ENCODE data around the gene ADI1. TPM values are rescaled to one million over a fixed set of nuclear protein-coding genes. Genes with fewer than 3 reads are reported as not detected.

Gene ADI1
- total and polyA plus RNA-seq, 10 of the 15 experiments (the other 5 are each of a cell fraction or from before 2014, with no cell fraction given), result 4.4 to 78.7 (median 17.2) TPM

DNA sequence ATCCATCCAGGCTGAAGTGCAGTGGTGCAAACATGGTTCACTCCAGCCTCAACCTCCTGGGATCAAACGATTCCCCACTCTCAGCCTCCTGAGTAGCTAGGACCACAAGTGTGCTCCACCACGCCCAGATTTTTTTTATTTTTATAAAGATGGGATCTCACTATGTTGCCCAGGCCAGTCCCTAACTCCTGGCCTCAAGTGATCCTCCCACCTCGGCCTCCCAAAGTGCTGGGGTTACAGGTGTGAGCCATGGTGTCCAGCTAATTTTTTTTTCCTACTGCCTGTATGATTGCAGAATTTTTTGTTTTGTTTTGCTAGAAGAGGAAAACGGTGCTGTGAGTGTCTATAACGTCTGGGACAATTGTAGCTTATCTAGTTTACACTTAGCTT, 38.3 kb downstream of the ADI1 start:
- H3K27ac ChIP-seq (ENCODE audit: control insufficient read depth, insufficient read depth), result no peak overlapping the region
- ChIA-PET RAD21 (ENCODE audit: unreplicated experiment) (interaction anchor here (0.6 to 1.0 kb wide), 3 partner anchors 100 to 914 kb away, joined by 3 to 4 read pairs (median 3); no protein-coding TSS in a partner anchor), SMC1A (ENCODE audit: uncharacterized antibody, unreplicated experiment) (no interaction called here), CTCF (interaction anchor here (1.6 kb wide), 1 partner anchor 19 kb away, joined by 4 read pairs; no protein-coding TSS in a partner anchor), POLR2A (no interaction called here)
- intact Hi-C loops (cut with micrococcal nuclease; ENCODE audit: unreplicated experiment) (no loop called here), in situ Hi-C loops (cut with MboI) (no loop called here)
- no peaks in the 10 kb centered on the region for H3K9me3 ChIP-seq (replicated peaks; ENCODE audit: control insufficient read depth, insufficient read depth, low read length)
- H3K4me2 ChIP-seq (ENCODE audit: control insufficient read depth, insufficient read depth), result no peak overlapping the region
- no peak for DNase-seq (ENCODE audit: low read depth, low spot score)
- peaks cover 9% of the 10 kb centered on the region for H3K4me1 ChIP-seq (ENCODE audit: control insufficient read depth, insufficient read depth, low read length)
- H3K27me3 ChIP-seq (replicated peaks in 1 of 2; ENCODE audit: control insufficient read depth in 2 of 2, insufficient read depth in 2 of 2, low read length in 1 of 2), result no peaks in the 10 kb centered on the region
- no peak overlapping the region for H3K9ac ChIP-seq (ENCODE audit: control insufficient read depth, insufficient read depth, low read length)
- H3K79me2 ChIP-seq (ENCODE audit: control insufficient read depth, insufficient read depth, low read length), result no peaks in the 10 kb centered on the region
- H2AFZ ChIP-seq (ENCODE audit: control insufficient read depth, low read depth, low read length), result no peak overlapping the region
- no peaks in the 10 kb centered on the region for H4K20me1 ChIP-seq (ENCODE audit: control insufficient read depth, insufficient read depth)
- no peak overlapping the region for H3K4me3 ChIP-seq
- no peak for FAIRE-seq
- TF ChIP-seq ZNF217 (IDR thresholded peaks at IDR 0.05), result no peak
- TF ChIP-seq SIX5 (IDR thresholded peaks at IDR 0.05; ENCODE audit: low read depth, low read length, severe bottlenecking), result no peak
- TF ChIP-seq POLR2A (IDR thresholded peaks at IDR 0.05; ENCODE audit: low read depth, low read length), result no peak
- no peak for TF ChIP-seq CREM (IDR thresholded peaks at IDR 0.05; ENCODE audit: low read depth)
- TF ChIP-seq E2F8 (IDR thresholded peaks at IDR 0.05; ENCODE audit: low read depth, partially characterized antibody), result no peak
- no peak for TF ChIP-seq STAT1 (conservative IDR thresholded peaks at IDR 0.05)
- no peak for TF ChIP-seq EP300 (IDR thresholded peaks at IDR 0.05; ENCODE audit: borderline replicate concordance in 1 of 2, control insufficient read depth in 1 of 2, low read depth in 2 of 2, low read length in 2 of 2)
- no peak for TF ChIP-seq TCF3 (IDR thresholded peaks at IDR 0.05; ENCODE audit: borderline replicate concordance, insufficient read depth, low read depth, low read length)
- TF ChIP-seq RUNX3 (IDR thresholded peaks at IDR 0.05; ENCODE audit: low read length), result no peak
- TF ChIP-seq ZNF384 (IDR thresholded peaks at IDR 0.05; ENCODE audit: borderline replicate concordance, low read depth, low read length), result no peak
- TF ChIP-seq, protein P1, sequence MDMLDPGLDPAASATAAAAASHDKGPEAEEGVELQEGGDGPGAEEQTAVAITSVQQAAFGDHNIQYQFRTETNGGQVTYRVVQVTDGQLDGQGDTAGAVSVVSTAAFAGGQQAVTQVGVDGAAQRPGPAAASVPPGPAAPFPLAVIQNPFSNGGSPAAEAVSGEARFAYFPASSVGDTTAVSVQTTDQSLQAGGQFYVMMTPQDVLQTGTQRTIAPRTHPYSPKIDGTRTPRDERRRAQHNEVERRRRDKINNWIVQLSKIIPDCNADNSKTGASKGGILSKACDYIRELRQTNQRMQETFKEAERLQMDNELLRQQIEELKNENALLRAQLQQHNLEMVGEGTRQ (IDR thresholded peaks at IDR 0.05; ENCODE audit: borderline replicate concordance, low read depth, low read length), result no peak
- no peak for TF ChIP-seq FOS (IDR thresholded peaks at IDR 0.05; ENCODE audit: borderline replicate concordance, extremely low read depth, insufficient read length)
- no peak for TF ChIP-seq NKRF (conservative IDR thresholded peaks at IDR 0.05)
- no peak for TF ChIP-seq SIN3A (IDR thresholded peaks at IDR 0.05; ENCODE audit: low read depth, low read length)
- TF ChIP-seq NR2C1 (IDR thresholded peaks at IDR 0.05), result no peak
- TF ChIP-seq HDAC2 (IDR thresholded peaks at IDR 0.05), result no peak
- 88% methylated on average over 5 of the region's 5 CpGs for WGBS (ENCODE audit: insufficient coverage, insufficient replicate concordance, low lambda C conversion rate, missing lambda C conversion rate)
- no peak for ATAC-seq
- peaks cover 6% of the 10 kb centered on the region in 2 experiments for H3K36me3 ChIP-seq (ENCODE audit: control insufficient read depth in 2 of 2, insufficient read depth in 2 of 2, low read length in 1 of 2)
- no TSS peak for BruUV-seq (replicated peaks)
